Aorta (tissue), 5 donors: Measurements from ENCODE around the gene SLC9A9. TPM values are rescaled to one million over a fixed set of nuclear protein-coding genes. Genes with fewer than 3 reads are reported as not detected.

Source experiments
- ATAC-seq: fragments of 200-7000 bp; cut with Tn5 transposase; one replicate; pipeline ENCODE4 v1.9.1; 2022; ENCODE audit warnings: moderate library complexity; ENCODE audit not compliant: low FRiP score
- DNase-seq, 2 donors: peaks; one replicate each; pipeline ENCODE4 v3.0.0-alpha.2; 2020
- H3K27ac ChIP-seq, 2 donors: one replicate each; pipeline ENCODE4 v1.5.1; 2013; ENCODE audit warnings: low read length in 2 of 2, mild to moderate bottlenecking in 2 of 2, moderate library complexity in 2 of 2, control low read depth in 1 of 2, inconsistent platforms in 1 of 2, low read depth in 1 of 2
- H3K27me3 ChIP-seq, 2 donors: one replicate each; pipeline ENCODE4 v1.6.1; 2013; ENCODE audit warnings: control low read depth in 1 of 2, low read length in 1 of 2, mild to moderate bottlenecking in 1 of 2, moderate library complexity in 1 of 2; ENCODE audit not compliant: insufficient read depth in 2 of 2, control insufficient read depth in 1 of 2
- H3K36me3 ChIP-seq, 2 donors: one replicate each; pipeline ENCODE4 v1.6.1; 2013; ENCODE audit warnings: control low read depth in 1 of 2, low read length in 1 of 2, mild to moderate bottlenecking in 1 of 2; ENCODE audit not compliant: insufficient read depth in 2 of 2, control insufficient read depth in 1 of 2
- H3K4me1 ChIP-seq, 2 donors: one replicate each; pipeline ENCODE4 v1.6.1; 2013; ENCODE audit warnings: low read length in 2 of 2, control low read depth in 1 of 2, mild to moderate bottlenecking in 1 of 2, moderate library complexity in 1 of 2; ENCODE audit not compliant: insufficient read depth in 2 of 2, control insufficient read depth in 1 of 2
- H3K4me3 ChIP-seq, 2 donors: one replicate each; pipeline ENCODE4 v1.5.1; 2013; ENCODE audit warnings: low read length in 2 of 2, control low read depth in 1 of 2, mild to moderate bottlenecking in 1 of 2
- H3K9me3 ChIP-seq: one replicate; pipeline ENCODE4 v1.6.1; 2013; ENCODE audit warnings: mild to moderate bottlenecking, low read length; ENCODE audit not compliant: control insufficient read depth
- WGBS, 2 donors: extraction: QIAGEN DNeasy Blood & Tissue Kit; methylation state at CpG; one replicate each; pipeline ENCODE4 v1.1.7; 2013; 5-methylcytosine and 5-hydroxymethylcytosine counted together
- intact Hi-C, 2 donors: fragments of 100-400 bp; cut with DNase I; formaldehyde crosslinking; loops; one replicate each; pipeline versions ENCODE4 v1.14.2 to v1.15.0; 2022
- polyA plus RNA-seq, 2 donors: library from polyadenylated mRNA; stranded (reverse); fragments of 200-250 nt; gene quantifications; one replicate each; pipeline ENCODE4 v1.2.3, GENCODE V29; 2013
- total RNA-seq, 2 donors: library from RNA; stranded (reverse); fragmentation: NEBNext Ultra II Directional; extraction: Animal tissue kit (Norgen Biotek cat#: 25700); gene quantifications; one replicate each; pipeline ENCODE4 v1.2.1, GENCODE V29; 2021
- donor health status: healthy with polysubstance abuse.
- donor health status: Bipolar disorder and iron deficiency.
- donor health status: DM: no; HTN: no; CAD: no.
- donor health status: DM: no; HTN: no; CAD: no.
- donor health status: DM: yes; HTN: yes; CAD: no.

The SLC9A9 gene
- total and polyA plus RNA-seq, 4 donors: 7.3 to 45.8 (median 12.5) TPM

- H3K36me3 ChIP-seq: no peaks in the 10 kb centered on the region
- no peak overlapping the region for H3K4me3 ChIP-seq
- no peaks in the 10 kb centered on the region for H3K4me1 ChIP-seq
- H3K9me3 ChIP-seq: no peaks in the 10 kb centered on the region
- intact Hi-C loops: no loop called here
- DNase-seq (no peak), ATAC-seq (no peak)
- WGBS, 2 donors: 84 to 88% methylated on average over 3 of the region's 3 CpGs
- no peaks in the 10 kb centered on the region for H3K27me3 ChIP-seq
- H3K27ac ChIP-seq: no peak overlapping the region
These were observed 284.5 kb downstream of the SLC9A9 start for GRCh38 chr3:143563786-143564185.

- ATAC-seq: no peak
- Histone ChIP-seq H3K4me1 (no peaks in the 10 kb centered on the region), H3K27me3 (no peaks in the 10 kb centered on the region), H3K27ac (no peak overlapping the region), H3K9me3 (peaks cover 1% of the 10 kb centered on the region), H3K4me3 (no peak overlapping the region), H3K36me3 (no peaks in the 10 kb centered on the region)
- intact Hi-C loops: no loop called here
- 31 to 40% methylated on average over 2 of the region's 2 CpGs for WGBS, 2 donors
- DNase-seq: no peak
These were observed 285.5 kb downstream of the SLC9A9 start for GRCh38 chr3:143562789-143563188.

- no peak for DNase-seq
- no peaks in the 10 kb centered on the region for H3K36me3 ChIP-seq
- 87 to 89% methylated on average over 3 of the region's 3 CpGs for WGBS, 2 donors
- no peak overlapping the region for H3K4me3 ChIP-seq
- no peak overlapping the region for H3K27ac ChIP-seq
- intact Hi-C loops: no loop called here
- H3K4me1 ChIP-seq: no peaks in the 10 kb centered on the region
- H3K9me3 ChIP-seq: peaks cover 3% of the 10 kb centered on the region
- ATAC-seq: no peak
- no peaks in the 10 kb centered on the region for H3K27me3 ChIP-seq
These were observed 289.0 kb downstream of the SLC9A9 start for GRCh38 chr3:143559296-143559695.

- Histone ChIP-seq H3K27ac (no peak overlapping the region), H3K27me3 (no peaks in the 10 kb centered on the region), H3K36me3 (peaks cover 0 to 2% of the 10 kb centered on the region in 2 donors), H3K4me3 (no peak overlapping the region), H3K4me1 (peaks cover 0 to 3% of the 10 kb centered on the region in 2 donors), H3K9me3 (peaks cover 2% of the 10 kb centered on the region)
- no peak for ATAC-seq
- intact Hi-C loops: no loop called here
- no peak for DNase-seq
- 78 to 89% methylated on average over 3 of the region's 3 CpGs for WGBS, 2 donors
These were observed 295.4 kb downstream of the SLC9A9 start for GRCh38 chr3:143552851-143553250.

GRCh38 chr3:143551761-143552160 is 296.5 kb downstream of the SLC9A9 start:
- H3K27ac ChIP-seq: no peak overlapping the region
- H3K9me3 ChIP-seq: peaks cover 2% of the 10 kb centered on the region
- 94 to 95% methylated on average over 2 of the region's 2 CpGs for WGBS, 2 donors
- H3K4me1 ChIP-seq: peaks cover 0 to 3% of the 10 kb centered on the region in 2 donors
- intact Hi-C loops: no loop called here
- DNase-seq: no peak
- H3K4me3 ChIP-seq: no peak overlapping the region
- H3K27me3 ChIP-seq: no peaks in the 10 kb centered on the region
- peaks cover 0 to 2% of the 10 kb centered on the region in 2 donors for H3K36me3 ChIP-seq
- no peak for ATAC-seq

GRCh38 chr3:143548861-143549497 is 299.3 kb downstream of the SLC9A9 start:
- DNase-seq: no peak
- no peaks in the 10 kb centered on the region for H3K27me3 ChIP-seq
- H3K4me3 ChIP-seq: no peak overlapping the region
- peaks cover 0 to 3% of the 10 kb centered on the region in 2 donors for H3K4me1 ChIP-seq
- no peaks in the 10 kb centered on the region for H3K9me3 ChIP-seq
- WGBS, 2 donors: 83 to 88% methylated on average over 2 of the region's 2 CpGs
- intact Hi-C loops: no loop called here
- H3K27ac ChIP-seq: no peak overlapping the region
- peaks cover 0 to 2% of the 10 kb centered on the region in 2 donors for H3K36me3 ChIP-seq
- no peak for ATAC-seq

GRCh38 chr3:143548393-143548792 is 299.9 kb downstream of the SLC9A9 start:
- Histone ChIP-seq H3K9me3 (no peaks in the 10 kb centered on the region), H3K27ac (no peak overlapping the region), H3K27me3 (no peaks in the 10 kb centered on the region), H3K4me1 (peaks cover 0 to 3% of the 10 kb centered on the region in 2 donors), H3K4me3 (no peak overlapping the region), H3K36me3 (peaks cover 0 to 2% of the 10 kb centered on the region in 2 donors)
- DNase-seq: no peak
- intact Hi-C loops: no loop called here
- 97 to 99% methylated on average over 3 of the region's 3 CpGs for WGBS, 2 donors
- no peak for ATAC-seq

GRCh38 chr3:143538577-143538981 is 309.7 kb downstream of the SLC9A9 start:
- no peaks in the 10 kb centered on the region for H3K27me3 ChIP-seq
- ATAC-seq (no peak), DNase-seq (no peak)
- no peak overlapping the region for H3K4me3 ChIP-seq
- intact Hi-C loops: no loop called here
- H3K9me3 ChIP-seq: no peaks in the 10 kb centered on the region
- no peaks in the 10 kb centered on the region for H3K36me3 ChIP-seq
- 21 to 23% methylated on average over 2 of the region's 2 CpGs for WGBS, 2 donors
- H3K4me1 ChIP-seq: peaks cover 0 to 3% of the 10 kb centered on the region in 2 donors
- no peak overlapping the region for H3K27ac ChIP-seq

- H3K4me1 ChIP-seq: peaks cover 0 to 3% of the 10 kb centered on the region in 2 donors
- DNase-seq: no peak
- intact Hi-C loops: no loop called here
- no peak for ATAC-seq
- 60 to 82% methylated on average over 1 of the region's 1 CpG for WGBS, 2 donors
- H3K4me3 ChIP-seq: no peak overlapping the region
- H3K9me3 ChIP-seq: no peaks in the 10 kb centered on the region
- no peaks in the 10 kb centered on the region for H3K27me3 ChIP-seq
- no peak overlapping the region for H3K27ac ChIP-seq
- H3K36me3 ChIP-seq: no peaks in the 10 kb centered on the region
These were observed 310.2 kb downstream of the SLC9A9 start for GRCh38 chr3:143538061-143538460.
